PC-9 (cell line): ENCODE results near the gene MORN5.

ENCODE experiments used
- CTCF ChIP-seq: fragments of 200-600 bp; sonication (generic); conservative IDR thresholded peaks from 2 replicates; pipeline ENCODE4 v1.6.1; 2017; ENCODE audit warnings: mixed run types, antibody characterized with exemption, mild to moderate bottlenecking, moderate library complexity
- EZH2 ChIP-seq: fragments of 200-600 bp; sonication (generic); IDR thresholded peaks from 2 replicates; pipeline ENCODE4 v1.8.0; 2017; ENCODE audit warnings: antibody characterized with exemption, low read depth

DNA sequence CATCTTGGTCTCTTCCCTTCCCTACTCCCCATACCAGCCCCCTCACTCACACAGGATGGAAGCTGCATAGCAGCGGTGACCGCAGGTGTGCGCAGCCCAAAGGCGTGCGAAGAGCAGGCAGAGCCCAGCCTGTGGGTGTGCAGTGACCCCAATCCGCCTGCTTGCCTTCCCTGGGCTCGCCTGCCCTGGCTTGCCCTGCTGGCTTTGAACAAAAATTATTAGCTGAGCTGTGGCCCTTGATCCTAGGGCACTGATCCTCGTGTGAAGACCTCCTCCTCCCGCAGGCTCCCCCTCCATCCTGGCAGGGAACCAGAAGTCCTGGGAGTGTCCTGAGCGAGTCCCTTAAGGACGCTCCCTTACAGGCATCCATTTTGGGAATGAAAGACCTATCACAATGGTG, 31.9 kb downstream of the MORN5 start:
- TF ChIP-seq CTCF: no peak
- no peak for TF ChIP-seq EZH2
